H1 (cell line): ENCODE data around the gene THAP4. TPM values are rescaled to one million over a fixed set of nuclear protein-coding genes. Genes with fewer than 3 reads are reported as not detected.

Experiments used
- SIN3A ChIP-seq, 2 experiments: IDR thresholded peaks in 1 of 2; conservative IDR thresholded peaks in 1 of 2; 2 replicates each; pipeline ENCODE4 v1.6.1; 2011 to 2012; ENCODE audit warnings: low read length in 2 of 2, improper control_type of control experiment in 1 of 2, low read depth in 1 of 2, mild to moderate bottlenecking in 1 of 2
- polyA plus RNA-seq, 7 experiments: library from polyadenylated mRNA; depleted of rRNA in 3 of 7; stranded (reverse) in 5 of 7; unstranded in 2 of 7; fragments of >200 nt in 5 of 7; fragments of 200-250 nt in 2 of 7; gene quantifications; 1 replicate in 5 of 7; 2 replicates in 1 of 7; 4 replicates in 1 of 7; pipeline versions ENCODE4 v1.2.1 to v1.2.3, GENCODE V29; 2011 to 2013; ENCODE audit warnings: missing spikeins in 2 of 7, mixed read lengths in 2 of 7
- total RNA-seq: library from RNA; stranded (reverse); fragmentation: NEBNext Ultra II Directional; extraction: Animal tissue kit (Norgen Biotek cat#: 25700); gene quantifications from 2 replicates; pipeline ENCODE4 v1.2.1, GENCODE V29; 2021

The THAP4 gene
- total and polyA plus RNA-seq, 2 of the 8 experiments (the other 6 are each of a cell fraction or from before 2014, with no cell fraction given) = 78.9 to 83.6 TPM

DNA sequence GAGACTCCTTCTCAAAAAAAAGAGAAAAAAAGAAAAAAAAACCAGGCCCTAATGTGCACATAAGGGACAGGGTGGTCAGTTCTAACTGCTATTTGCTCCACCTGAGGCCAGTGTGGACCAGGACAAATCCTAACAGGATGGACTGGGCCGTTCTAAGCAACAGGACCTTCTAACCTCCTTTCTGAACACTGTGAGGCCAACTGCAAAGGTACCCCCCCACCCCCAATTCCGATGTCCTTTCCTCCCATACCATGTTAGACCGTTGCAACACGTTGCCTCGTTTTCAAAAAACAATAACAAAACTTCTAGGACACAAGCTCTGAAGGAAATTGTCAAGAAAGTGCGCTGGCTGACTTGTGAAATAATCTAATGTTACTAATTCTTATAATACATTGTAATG lies 1.2 kb downstream of the THAP4 start (continued):
- TF ChIP-seq SIN3A (conservative IDR thresholded peaks at IDR 0.05 in 1 of 2, IDR thresholded peaks at IDR 0.05 in 1 of 2; ENCODE audit: low read depth in 1 of 2, low read length in 2 of 2) = no peak
